Activated CD4-positive, alpha-beta memory T cell treated with anti-CD3 and anti-CD28 coated beads, Interleukin-2, amount 10 ng/mL, durations not matched to agents 7 days and 5 days (primary cell): ENCODE data around the gene MTHFS. TPM values are rescaled to one million over a fixed set of nuclear protein-coding genes. Genes with fewer than 3 reads are reported as not detected.

Experiments
- total RNA-seq, 2 experiments: library from RNA; stranded (reverse); gene quantifications; one replicate each; pipeline ENCODE4 v1.2.3, GENCODE V29; 2021

MTHFS gene
- total RNA-seq, 2 experiments from 2014 or later: 20.2 to 22.6 TPM

Other genes starting within 250 kb of the MTHFS start
- gene BCL2A1, start 74.2 kb upstream of the MTHFS start, total RNA-seq: 10 to 100 TPM; 12.3 to 14.1 TPM
- gene ZFAND6, start 162.7 kb upstream of the MTHFS start, total RNA-seq: 10 to 100 TPM; 46.7 to 48.7 TPM